Measurements from ENCODE around the gene SCAF4. TPM values are rescaled to one million over a fixed set of nuclear protein-coding genes. Genes with fewer than 3 reads are reported as not detected.

Gene SCAF4
- total and polyA plus RNA-seq, 10 of the 15 experiments (the other 5 are each of a cell fraction or from before 2014, with no cell fraction given), result 4.3 to 49.3 (median 16.0) TPM

DNA sequence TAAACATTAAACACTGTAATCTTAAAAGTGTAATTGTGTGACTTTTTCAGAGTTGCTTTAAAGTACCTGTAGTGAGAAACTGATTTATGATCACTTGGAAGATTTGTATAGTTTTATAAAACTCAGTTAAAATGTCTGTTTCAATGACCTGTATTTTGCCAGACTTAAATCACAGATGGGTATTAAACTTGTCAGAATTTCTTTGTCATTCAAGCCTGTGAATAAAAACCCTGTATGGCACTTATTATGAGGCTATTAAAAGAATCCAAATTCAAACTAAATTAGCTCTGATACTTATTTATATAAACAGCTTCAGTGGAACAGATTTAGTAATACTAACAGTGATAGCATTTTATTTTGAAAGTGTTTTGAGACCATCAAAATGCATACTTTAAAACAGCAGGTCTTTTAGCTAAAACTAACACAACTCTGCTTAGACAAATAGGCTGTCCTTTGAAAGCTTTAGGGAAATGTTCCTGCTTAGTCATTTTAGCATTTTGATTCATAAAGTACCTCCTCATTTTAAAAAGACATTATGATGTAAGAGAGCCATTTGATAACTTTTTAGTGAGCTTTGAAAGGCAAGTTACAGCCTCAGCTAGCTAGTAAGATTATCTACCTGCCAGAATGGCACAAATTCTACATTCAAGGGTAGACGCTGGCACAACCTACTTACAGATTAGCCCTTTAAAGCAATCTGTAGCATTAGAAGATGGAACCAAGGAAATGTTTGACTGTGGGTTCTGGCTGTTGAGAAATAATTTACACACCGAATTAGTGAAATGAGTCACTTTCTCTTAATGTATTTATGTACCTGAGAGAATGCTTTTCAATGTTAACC is 63.0 kb downstream of the SCAF4 start:
- H2AFZ ChIP-seq (ENCODE audit: control insufficient read depth, low read depth, low read length), result no peak overlapping the region
- H3K4me1 ChIP-seq (ENCODE audit: control insufficient read depth, insufficient read depth, low read length), result peaks cover 17% of the 10 kb centered on the region
- RAD21 ChIA-PET (ENCODE audit: unreplicated experiment), result interaction anchor here (1.1 kb wide), 1 partner anchor 9 kb away, joined by 3 read pairs; no protein-coding TSS in a partner anchor
- BruUV-seq (replicated peaks), result no TSS peak
- FAIRE-seq (no peak), ATAC-seq (peak; percentile 53), DNase-seq (ENCODE audit: low read depth, low spot score) (no peak)
- H3K36me3 ChIP-seq (ENCODE audit: control insufficient read depth in 2 of 2, insufficient read depth in 2 of 2, low read length in 1 of 2), result peaks cover 3 to 27% of the 10 kb centered on the region in 2 experiments; a peak in 3 of 4 replicates
- intact Hi-C loops (cut with micrococcal nuclease; ENCODE audit: unreplicated experiment), result no loop called here
- peaks cover 9% of the 10 kb centered on the region for H3K79me2 ChIP-seq (ENCODE audit: control insufficient read depth, insufficient read depth, low read length)
- POLR2A ChIA-PET, result interaction anchor here (1.5 kb wide), 1 partner anchor 104 kb away, joined by 6 read pairs; no protein-coding TSS in a partner anchor
- SMC1A ChIA-PET (ENCODE audit: uncharacterized antibody, unreplicated experiment), result interaction anchor here (1.5 kb wide), 1 partner anchor 45 kb away, joined by 3 read pairs; no protein-coding TSS in a partner anchor
- in situ Hi-C loops (cut with MboI), result no loop called here
- H4K20me1 ChIP-seq (ENCODE audit: control insufficient read depth, insufficient read depth), result no peaks in the 10 kb centered on the region
- H3K27ac ChIP-seq (ENCODE audit: control insufficient read depth, insufficient read depth), result peak overlapping the region; percentile 35
- WGBS (ENCODE audit: insufficient coverage, insufficient replicate concordance, low lambda C conversion rate, missing lambda C conversion rate), result 30% methylated on average over 2 of the region's 2 CpGs
- no peak overlapping the region for H3K4me2 ChIP-seq (ENCODE audit: control insufficient read depth, insufficient read depth)
- no peaks in the 10 kb centered on the region for H3K9me3 ChIP-seq (replicated peaks; ENCODE audit: control insufficient read depth, insufficient read depth, low read length)
- H3K4me3 ChIP-seq, result no peak overlapping the region
- no peaks in the 10 kb centered on the region for H3K27me3 ChIP-seq (replicated peaks in 1 of 2; ENCODE audit: control insufficient read depth in 2 of 2, insufficient read depth in 2 of 2, low read length in 1 of 2)
- CTCF ChIA-PET, result interaction anchor here (1.0 to 1.2 kb wide), 2 partner anchors 63 to 110 kb away, joined by 3 read pairs; no protein-coding TSS in a partner anchor
- H3K9ac ChIP-seq (ENCODE audit: control insufficient read depth, insufficient read depth, low read length), result no peak overlapping the region
- TF ChIP-seq, protein P1, sequence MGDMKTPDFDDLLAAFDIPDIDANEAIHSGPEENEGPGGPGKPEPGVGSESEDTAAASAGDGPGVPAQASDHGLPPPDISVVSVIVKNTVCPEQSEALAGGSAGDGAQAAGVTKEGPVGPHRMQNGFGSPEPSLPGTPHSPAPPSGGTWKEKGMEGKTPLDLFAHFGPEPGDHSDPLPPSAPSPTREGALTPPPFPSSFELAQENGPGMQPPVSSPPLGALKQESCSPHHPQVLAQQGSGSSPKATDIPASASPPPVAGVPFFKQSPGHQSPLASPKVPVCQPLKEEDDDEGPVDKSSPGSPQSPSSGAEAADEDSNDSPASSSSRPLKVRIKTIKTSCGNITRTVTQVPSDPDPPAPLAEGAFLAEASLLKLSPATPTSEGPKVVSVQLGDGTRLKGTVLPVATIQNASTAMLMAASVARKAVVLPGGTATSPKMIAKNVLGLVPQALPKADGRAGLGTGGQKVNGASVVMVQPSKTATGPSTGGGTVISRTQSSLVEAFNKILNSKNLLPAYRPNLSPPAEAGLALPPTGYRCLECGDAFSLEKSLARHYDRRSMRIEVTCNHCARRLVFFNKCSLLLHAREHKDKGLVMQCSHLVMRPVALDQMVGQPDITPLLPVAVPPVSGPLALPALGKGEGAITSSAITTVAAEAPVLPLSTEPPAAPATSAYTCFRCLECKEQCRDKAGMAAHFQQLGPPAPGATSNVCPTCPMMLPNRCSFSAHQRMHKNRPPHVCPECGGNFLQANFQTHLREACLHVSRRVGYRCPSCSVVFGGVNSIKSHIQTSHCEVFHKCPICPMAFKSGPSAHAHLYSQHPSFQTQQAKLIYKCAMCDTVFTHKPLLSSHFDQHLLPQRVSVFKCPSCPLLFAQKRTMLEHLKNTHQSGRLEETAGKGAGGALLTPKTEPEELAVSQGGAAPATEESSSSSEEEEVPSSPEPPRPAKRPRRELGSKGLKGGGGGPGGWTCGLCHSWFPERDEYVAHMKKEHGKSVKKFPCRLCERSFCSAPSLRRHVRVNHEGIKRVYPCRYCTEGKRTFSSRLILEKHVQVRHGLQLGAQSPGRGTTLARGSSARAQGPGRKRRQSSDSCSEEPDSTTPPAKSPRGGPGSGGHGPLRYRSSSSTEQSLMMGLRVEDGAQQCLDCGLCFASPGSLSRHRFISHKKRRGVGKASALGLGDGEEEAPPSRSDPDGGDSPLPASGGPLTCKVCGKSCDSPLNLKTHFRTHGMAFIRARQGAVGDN (IDR thresholded peaks at IDR 0.05), result no peak
- TF ChIP-seq, protein P2, sequence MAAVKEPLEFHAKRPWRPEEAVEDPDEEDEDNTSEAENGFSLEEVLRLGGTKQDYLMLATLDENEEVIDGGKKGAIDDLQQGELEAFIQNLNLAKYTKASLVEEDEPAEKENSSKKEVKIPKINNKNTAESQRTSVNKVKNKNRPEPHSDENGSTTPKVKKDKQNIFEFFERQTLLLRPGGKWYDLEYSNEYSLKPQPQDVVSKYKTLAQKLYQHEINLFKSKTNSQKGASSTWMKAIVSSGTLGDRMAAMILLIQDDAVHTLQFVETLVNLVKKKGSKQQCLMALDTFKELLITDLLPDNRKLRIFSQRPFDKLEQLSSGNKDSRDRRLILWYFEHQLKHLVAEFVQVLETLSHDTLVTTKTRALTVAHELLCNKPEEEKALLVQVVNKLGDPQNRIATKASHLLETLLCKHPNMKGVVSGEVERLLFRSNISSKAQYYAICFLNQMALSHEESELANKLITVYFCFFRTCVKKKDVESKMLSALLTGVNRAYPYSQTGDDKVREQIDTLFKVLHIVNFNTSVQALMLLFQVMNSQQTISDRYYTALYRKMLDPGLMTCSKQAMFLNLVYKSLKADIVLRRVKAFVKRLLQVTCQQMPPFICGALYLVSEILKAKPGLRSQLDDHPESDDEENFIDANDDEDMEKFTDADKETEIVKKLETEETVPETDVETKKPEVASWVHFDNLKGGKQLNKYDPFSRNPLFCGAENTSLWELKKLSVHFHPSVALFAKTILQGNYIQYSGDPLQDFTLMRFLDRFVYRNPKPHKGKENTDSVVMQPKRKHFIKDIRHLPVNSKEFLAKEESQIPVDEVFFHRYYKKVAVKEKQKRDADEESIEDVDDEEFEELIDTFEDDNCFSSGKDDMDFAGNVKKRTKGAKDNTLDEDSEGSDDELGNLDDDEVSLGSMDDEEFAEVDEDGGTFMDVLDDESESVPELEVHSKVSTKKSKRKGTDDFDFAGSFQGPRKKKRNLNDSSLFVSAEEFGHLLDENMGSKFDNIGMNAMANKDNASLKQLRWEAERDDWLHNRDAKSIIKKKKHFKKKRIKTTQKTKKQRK (IDR thresholded peaks at IDR 0.05; ENCODE audit: low read depth, low read length), result no peak
- TF ChIP-seq, protein P3, sequence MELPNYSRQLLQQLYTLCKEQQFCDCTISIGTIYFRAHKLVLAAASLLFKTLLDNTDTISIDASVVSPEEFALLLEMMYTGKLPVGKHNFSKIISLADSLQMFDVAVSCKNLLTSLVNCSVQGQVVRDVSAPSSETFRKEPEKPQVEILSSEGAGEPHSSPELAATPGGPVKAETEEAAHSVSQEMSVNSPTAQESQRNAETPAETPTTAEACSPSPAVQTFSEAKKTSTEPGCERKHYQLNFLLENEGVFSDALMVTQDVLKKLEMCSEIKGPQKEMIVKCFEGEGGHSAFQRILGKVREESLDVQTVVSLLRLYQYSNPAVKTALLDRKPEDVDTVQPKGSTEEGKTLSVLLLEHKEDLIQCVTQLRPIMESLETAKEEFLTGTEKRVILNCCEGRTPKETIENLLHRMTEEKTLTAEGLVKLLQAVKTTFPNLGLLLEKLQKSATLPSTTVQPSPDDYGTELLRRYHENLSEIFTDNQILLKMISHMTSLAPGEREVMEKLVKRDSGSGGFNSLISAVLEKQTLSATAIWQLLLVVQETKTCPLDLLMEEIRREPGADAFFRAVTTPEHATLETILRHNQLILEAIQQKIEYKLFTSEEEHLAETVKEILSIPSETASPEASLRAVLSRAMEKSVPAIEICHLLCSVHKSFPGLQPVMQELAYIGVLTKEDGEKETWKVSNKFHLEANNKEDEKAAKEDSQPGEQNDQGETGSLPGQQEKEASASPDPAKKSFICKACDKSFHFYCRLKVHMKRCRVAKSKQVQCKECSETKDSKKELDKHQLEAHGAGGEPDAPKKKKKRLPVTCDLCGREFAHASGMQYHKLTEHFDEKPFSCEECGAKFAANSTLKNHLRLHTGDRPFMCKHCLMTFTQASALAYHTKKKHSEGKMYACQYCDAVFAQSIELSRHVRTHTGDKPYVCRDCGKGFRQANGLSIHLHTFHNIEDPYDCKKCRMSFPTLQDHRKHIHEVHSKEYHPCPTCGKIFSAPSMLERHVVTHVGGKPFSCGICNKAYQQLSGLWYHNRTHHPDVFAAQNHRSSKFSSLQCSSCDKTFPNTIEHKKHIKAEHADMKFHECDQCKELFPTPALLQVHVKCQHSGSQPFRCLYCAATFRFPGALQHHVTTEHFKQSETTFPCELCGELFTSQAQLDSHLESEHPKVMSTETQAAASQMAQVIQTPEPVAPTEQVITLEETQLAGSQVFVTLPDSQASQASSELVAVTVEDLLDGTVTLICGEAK (IDR thresholded peaks at IDR 0.05; ENCODE audit: borderline replicate concordance), result no peak
- peak; percentile 60; the same call in 1 of the 2 replicates for TF ChIP-seq IRF4 (IDR thresholded peaks at IDR 0.05; ENCODE audit: low read depth, low read length)
- TF ChIP-seq, protein P4, sequence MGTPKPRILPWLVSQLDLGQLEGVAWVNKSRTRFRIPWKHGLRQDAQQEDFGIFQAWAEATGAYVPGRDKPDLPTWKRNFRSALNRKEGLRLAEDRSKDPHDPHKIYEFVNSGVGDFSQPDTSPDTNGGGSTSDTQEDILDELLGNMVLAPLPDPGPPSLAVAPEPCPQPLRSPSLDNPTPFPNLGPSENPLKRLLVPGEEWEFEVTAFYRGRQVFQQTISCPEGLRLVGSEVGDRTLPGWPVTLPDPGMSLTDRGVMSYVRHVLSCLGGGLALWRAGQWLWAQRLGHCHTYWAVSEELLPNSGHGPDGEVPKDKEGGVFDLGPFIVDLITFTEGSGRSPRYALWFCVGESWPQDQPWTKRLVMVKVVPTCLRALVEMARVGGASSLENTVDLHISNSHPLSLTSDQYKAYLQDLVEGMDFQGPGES (IDR thresholded peaks at IDR 0.05), result no peak
